Esophagus (tissue), 2 donors: Measurements from ENCODE around the gene SEH1L. TPM values are rescaled to one million over a fixed set of nuclear protein-coding genes. Genes with fewer than 3 reads are reported as not detected.

Source experiments
- H3K27ac ChIP-seq, 2 donors: one replicate each; pipeline ENCODE4 v1.5.1; 2013; ENCODE audit warnings: low read depth in 2 of 2, mild to moderate bottlenecking in 2 of 2, inconsistent platforms in 1 of 2, low read length in 1 of 2, moderate library complexity in 1 of 2
- H3K27me3 ChIP-seq, 2 donors: one replicate each; pipeline ENCODE4 v1.6.1; 2013; ENCODE audit warnings: low read length in 2 of 2, control low read depth in 1 of 2, mild to moderate bottlenecking in 1 of 2; ENCODE audit not compliant: insufficient read depth in 2 of 2, control insufficient read depth in 1 of 2
- H3K36me3 ChIP-seq, 2 donors: one replicate each; pipeline ENCODE4 v1.6.1; 2013; ENCODE audit warnings: low read length in 1 of 2; ENCODE audit not compliant: control insufficient read depth in 2 of 2, insufficient read depth in 2 of 2
- H3K4me1 ChIP-seq, 2 donors: one replicate each; pipeline ENCODE4 v1.6.1; 2013; ENCODE audit warnings: low read length in 1 of 2; ENCODE audit not compliant: control insufficient read depth in 2 of 2, insufficient read depth in 2 of 2
- H3K4me3 ChIP-seq, 2 donors: one replicate each; pipeline ENCODE4 v1.5.1; 2013; ENCODE audit warnings: low read length in 2 of 2, mild to moderate bottlenecking in 2 of 2, low read depth in 1 of 2, moderate library complexity in 1 of 2
- H3K9me3 ChIP-seq, 2 donors: one replicate each; pipeline ENCODE4 v1.6.1; 2013; ENCODE audit warnings: mild to moderate bottlenecking in 2 of 2, low read depth in 1 of 2, low read length in 1 of 2, moderate library complexity in 1 of 2; ENCODE audit not compliant: control insufficient read depth in 2 of 2, insufficient read depth in 1 of 2
- WGBS, 2 donors: extraction: QIAGEN DNeasy Blood & Tissue Kit; methylation state at CpG; one replicate each; pipeline ENCODE4 v1.1.7; 2013; 5-methylcytosine and 5-hydroxymethylcytosine counted together
- polyA plus RNA-seq, 2 donors: library from polyadenylated mRNA; stranded (reverse); fragments of 200-250 nt; gene quantifications; one replicate each; pipeline ENCODE4 v1.2.3, GENCODE V29; 2013
- donor health status: healthy with polysubstance abuse.
- donor health status: Bipolar disorder and iron deficiency.

Gene SEH1L
- polyA plus RNA-seq, 2 donors, result 19.3 to 20.0 TPM

GRCh38 chr18:12934454-12935071 lies 13.2 kb upstream of the SEH1L start:
- Histone ChIP-seq H3K27ac (no peak overlapping the region), H3K27me3 (no peaks in the 10 kb centered on the region), H3K4me1 (no peaks in the 10 kb centered on the region), H3K9me3 (no peaks in the 10 kb centered on the region), H3K4me3 (no peak overlapping the region), H3K36me3 (no peaks in the 10 kb centered on the region)
- WGBS, 2 donors, result 26 to 28% methylated on average over 11 of the region's 11 CpGs

GRCh38 chr18:12939162-12939561 lies 8.6 kb upstream of the SEH1L start:
- Histone ChIP-seq H3K36me3 (no peaks in the 10 kb centered on the region), H3K4me3 (no peak overlapping the region), H3K27me3 (no peaks in the 10 kb centered on the region), H3K4me1 (no peaks in the 10 kb centered on the region), H3K27ac (no peak overlapping the region), H3K9me3 (no peaks in the 10 kb centered on the region)
- WGBS, 2 donors, result 82 to 88% methylated on average over 2 of the region's 2 CpGs

DNA sequence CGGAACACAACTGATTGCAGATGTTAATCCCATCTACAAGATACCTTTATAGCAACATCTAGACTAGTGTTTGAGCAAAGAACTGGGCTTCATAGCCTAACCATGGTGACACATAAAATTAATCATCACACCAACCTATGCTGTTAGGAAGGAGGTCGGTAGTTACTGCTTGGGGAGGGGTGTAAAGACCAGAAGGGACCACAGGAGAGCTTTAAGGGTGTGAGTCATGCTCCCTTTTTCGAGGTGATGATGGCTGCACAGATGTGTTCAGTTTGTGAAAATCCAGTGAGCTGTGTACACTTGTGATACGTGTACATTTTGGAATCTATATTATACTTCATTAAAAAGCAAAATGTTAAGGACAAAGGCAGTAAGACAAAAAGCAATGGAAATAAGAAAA lies 4.6 kb upstream of the SEH1L start:
- no peaks in the 10 kb centered on the region for H3K36me3 ChIP-seq
- H3K9me3 ChIP-seq, result no peaks in the 10 kb centered on the region
- WGBS, 2 donors, result 66 to 70% methylated on average over 4 of the region's 4 CpGs
- no peak overlapping the region for H3K4me3 ChIP-seq
- no peaks in the 10 kb centered on the region for H3K27me3 ChIP-seq
- H3K4me1 ChIP-seq, result no peaks in the 10 kb centered on the region
- H3K27ac ChIP-seq, result no peak overlapping the region

GRCh38 chr18:12944709-12945108 lies 3.1 kb upstream of the SEH1L start:
- no peaks in the 10 kb centered on the region for H3K4me1 ChIP-seq
- WGBS, 2 donors, result 32 to 38% methylated on average over 4 of the region's 4 CpGs
- no peak overlapping the region for H3K27ac ChIP-seq
- H3K9me3 ChIP-seq, result no peaks in the 10 kb centered on the region
- H3K4me3 ChIP-seq, result no peak overlapping the region
- H3K27me3 ChIP-seq, result no peaks in the 10 kb centered on the region
- no peaks in the 10 kb centered on the region for H3K36me3 ChIP-seq

DNA sequence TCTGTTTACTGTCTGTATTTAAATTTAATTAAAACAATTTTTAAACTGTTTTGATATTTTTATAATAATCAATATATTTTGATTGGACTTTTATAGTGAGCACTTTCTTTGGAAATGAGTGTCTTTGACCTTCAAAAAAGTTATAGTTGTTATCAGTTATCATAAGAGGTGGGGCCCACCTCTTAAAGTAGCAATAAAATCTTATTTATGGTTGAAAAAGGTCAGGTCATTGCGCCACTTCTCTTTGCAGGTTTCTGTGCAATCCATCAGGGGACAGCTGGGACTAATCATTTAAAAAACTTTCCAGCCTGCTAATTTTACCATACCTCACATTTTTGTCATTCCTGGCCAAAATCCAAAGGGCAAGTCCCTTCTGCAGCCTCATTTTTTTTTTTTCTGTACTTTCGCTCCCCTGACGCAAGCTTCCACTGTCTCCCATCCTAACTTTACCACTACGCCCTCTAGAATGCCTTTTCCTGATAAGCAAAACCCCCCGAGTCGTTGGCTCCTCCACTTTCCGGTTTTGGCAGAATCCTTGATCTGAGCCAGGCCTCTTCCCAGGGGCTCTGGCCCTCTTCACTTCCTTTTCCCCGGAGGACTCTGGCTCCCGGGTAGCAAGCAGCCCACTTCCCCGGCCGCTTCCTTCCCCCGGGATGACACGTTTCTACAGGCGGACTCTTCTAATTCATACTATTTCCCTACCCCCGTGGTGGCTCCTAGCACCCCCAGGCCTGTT lies 1.1 kb upstream of the SEH1L start:
- Histone ChIP-seq H3K27ac (peak overlapping the region; percentile 80 to 100), H3K9me3 (no peaks in the 10 kb centered on the region), H3K4me3 (peak overlapping the region; percentile 47 to 74), H3K36me3 (no peaks in the 10 kb centered on the region), H3K4me1 (no peaks in the 10 kb centered on the region), H3K27me3 (no peaks in the 10 kb centered on the region)
- WGBS, 2 donors, result 5 to 6% methylated on average over 15 of the region's 15 CpGs

GRCh38 chr18:12948050-12948804 lies 416 bp downstream of the SEH1L start:
- Histone ChIP-seq H3K36me3 (no peaks in the 10 kb centered on the region), H3K27me3 (no peaks in the 10 kb centered on the region), H3K9me3 (no peaks in the 10 kb centered on the region), H3K4me1 (no peaks in the 10 kb centered on the region), H3K27ac (peak overlapping the region; percentile 98 to 100), H3K4me3 (peak overlapping the region; percentile 70 to 83)
- 2% methylated on average over 61 to 81 of the region's 81 CpGs for WGBS, 2 donors

DNA sequence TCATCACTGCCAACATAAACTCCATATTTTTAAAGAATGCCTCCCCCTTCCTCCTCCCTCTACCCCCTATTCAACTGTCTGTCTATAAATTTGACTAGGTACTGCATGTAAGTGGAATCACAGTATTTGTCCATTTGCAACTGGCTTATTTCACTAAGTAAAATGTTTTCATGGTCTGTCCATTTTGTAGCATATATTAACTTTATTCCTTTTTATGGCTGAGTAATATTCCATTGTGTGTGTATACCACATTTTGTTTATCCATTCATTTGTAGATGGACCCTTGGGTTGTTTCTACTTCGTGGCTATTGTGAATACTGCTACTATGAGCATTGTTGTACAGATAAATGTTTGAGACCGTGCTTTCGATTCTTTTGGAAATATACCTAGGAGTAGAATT lies 10.7 kb downstream of the SEH1L start:
- Histone ChIP-seq H3K4me1 (no peaks in the 10 kb centered on the region), H3K27ac (no peak overlapping the region), H3K27me3 (no peaks in the 10 kb centered on the region), H3K36me3 (no peaks in the 10 kb centered on the region), H3K9me3 (no peaks in the 10 kb centered on the region), H3K4me3 (no peak overlapping the region)
- 98% methylated on average over 3 of the region's 3 CpGs for WGBS, 2 donors

DNA sequence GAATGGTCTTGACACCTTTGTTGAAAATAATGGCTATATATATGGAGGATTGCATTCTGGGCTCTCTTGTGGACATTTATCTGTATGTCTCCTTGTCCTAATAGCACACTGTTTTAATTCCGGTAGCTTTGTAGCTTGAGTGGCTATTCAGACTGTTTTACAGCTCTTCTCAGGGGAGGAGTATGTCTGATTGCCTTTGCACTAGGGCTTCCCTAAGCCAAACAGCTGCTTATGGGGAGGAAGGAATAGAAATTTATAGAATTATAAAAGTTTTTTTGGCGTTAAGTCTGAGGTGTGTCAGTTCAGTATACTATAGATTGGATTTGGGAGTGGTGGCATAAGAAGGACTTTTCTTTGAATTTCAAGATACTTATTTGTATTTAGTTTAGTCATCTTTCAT lies 12.6 kb downstream of the SEH1L start:
- WGBS, 2 donors, result 67 to 84% methylated on average over 2 of the region's 2 CpGs
- Histone ChIP-seq H3K9me3 (peaks cover 0 to 3% of the 10 kb centered on the region in 2 donors), H3K36me3 (peaks cover 0 to 7% of the 10 kb centered on the region in 2 donors), H3K27me3 (no peaks in the 10 kb centered on the region), H3K27ac (no peak overlapping the region), H3K4me3 (no peak overlapping the region), H3K4me1 (no peaks in the 10 kb centered on the region)

DNA sequence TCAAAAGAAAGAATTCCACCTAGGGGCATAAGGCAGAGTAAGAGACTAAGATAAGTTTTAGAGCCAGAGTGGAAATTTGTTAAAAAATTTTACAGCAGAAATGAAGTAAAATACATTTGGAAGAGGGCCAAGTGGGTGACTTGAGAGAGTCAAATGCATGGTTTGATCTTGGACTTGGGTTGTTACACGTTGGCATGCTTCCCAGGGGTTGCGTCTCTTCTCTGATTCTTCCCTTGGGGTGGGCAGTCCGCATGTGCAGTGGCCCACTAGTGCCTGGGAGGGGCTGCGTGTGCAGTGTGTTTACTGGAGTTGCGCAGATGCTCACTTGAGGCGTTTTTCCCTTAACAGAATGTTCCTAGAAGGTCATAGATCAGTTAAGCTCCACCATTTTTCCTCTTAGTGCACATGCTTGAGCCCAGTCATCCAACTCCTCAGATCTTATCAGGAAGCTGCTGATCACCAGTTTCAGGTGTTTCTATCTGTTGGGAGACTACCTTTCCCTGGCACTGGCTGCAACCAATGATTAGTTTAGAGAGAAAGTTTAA lies 13.1 kb downstream of the SEH1L start:
- Histone ChIP-seq H3K4me1 (no peaks in the 10 kb centered on the region), H3K9me3 (peaks cover 0 to 3% of the 10 kb centered on the region in 2 donors), H3K27ac (no peak overlapping the region), H3K27me3 (no peaks in the 10 kb centered on the region), H3K4me3 (no peak overlapping the region), H3K36me3 (peaks cover 0 to 7% of the 10 kb centered on the region in 2 donors)
- WGBS, 2 donors, result 76 to 79% methylated on average over 6 of the region's 6 CpGs
